Stimulated activated CD4-positive, alpha-beta T cell treated with anti-CD3 and anti-CD28 coated beads, Interleukin-1b, Interleukin-23, amount 100 ng/mL, for 4 hours (primary cell): Measurements from ENCODE around the gene UBE2H.
A peak's percentile ranks its signal among the peaks of the same experiment; 100 is the strongest.

Experiments
- DNase-seq, 2 donors: peaks; one replicate each; pipeline ENCODE4 v3.0.0-alpha.2; 2020; ENCODE audit warnings: low read depth in 2 of 2

UBE2H gene

GRCh38 chr7:129950191-129950932, 2.4 kb downstream of the UBE2H start:
- DNase-seq, result no peak

GRCh38 chr7:129949292-129950133, 3.2 kb downstream of the UBE2H start:
- no peak for DNase-seq

GRCh38 chr7:129948877-129949291, 3.9 kb downstream of the UBE2H start:
- DNase-seq, result peak; percentile 49 to 63

DNA sequence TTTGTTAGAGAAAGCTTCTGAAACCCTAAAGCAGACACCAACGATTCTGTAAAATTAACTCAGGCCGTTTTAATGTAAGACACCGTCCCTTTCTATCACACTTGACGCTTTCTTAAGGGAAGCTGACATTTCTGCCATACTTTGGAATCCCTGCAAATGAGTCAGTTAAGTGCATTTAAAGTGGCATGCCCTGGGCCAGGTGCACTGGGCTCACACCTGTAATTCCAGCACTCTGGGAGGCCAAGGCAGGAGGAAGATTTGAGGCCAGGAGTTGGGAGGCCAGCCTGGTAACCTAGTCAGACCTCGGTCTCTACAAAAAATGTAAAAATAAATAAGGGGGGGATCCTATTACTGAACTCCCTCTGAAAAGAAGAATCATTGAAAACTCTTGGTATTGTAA, 4.4 kb downstream of the UBE2H start:
- DNase-seq, result no peak

- DNase-seq, result no peak
Measured at GRCh38 chr7:129947701-129948100, 5.1 kb downstream of the UBE2H start.

DNA sequence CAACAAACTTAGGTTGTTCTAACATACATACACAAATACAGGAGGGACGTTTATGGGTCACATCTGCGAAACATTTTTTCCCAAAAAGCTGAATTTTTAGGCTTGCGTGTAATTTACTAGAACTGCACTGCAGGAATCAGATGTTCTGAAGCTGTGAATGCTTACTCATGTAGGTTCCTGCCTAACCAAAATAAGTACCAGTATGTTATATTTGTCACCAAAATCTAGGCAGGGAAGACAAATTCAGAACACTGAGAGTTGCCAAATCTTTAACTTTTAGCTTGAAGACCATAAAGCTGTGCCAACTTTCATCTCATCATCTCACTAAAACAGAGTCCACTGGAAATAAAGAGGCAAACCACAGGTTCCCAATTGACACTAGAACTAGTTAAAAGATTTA, 5.7 kb downstream of the UBE2H start:
- no peak for DNase-seq

DNA sequence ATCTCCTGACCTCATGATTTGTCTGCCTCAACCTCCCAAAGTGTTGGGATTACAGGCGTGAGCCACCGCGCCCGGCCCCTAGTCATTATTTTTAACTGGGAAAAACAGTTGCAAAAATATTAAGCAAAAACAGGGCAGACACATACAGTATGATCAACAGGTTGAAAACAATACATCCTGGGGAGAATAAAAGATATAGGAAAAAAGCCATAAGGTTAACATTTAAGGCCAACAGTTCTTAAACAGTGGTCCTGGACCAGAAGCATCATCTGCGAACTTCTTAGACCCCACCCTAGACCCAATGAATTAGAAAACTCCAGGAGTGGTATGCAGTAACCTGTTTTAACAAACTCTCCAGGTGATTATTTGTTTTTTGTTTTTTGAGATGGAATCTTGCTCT, 6.5 kb downstream of the UBE2H start:
- DNase-seq, result no peak

GRCh38 chr7:129943352-129943751, 9.4 kb downstream of the UBE2H start:
- no peak for DNase-seq

DNA sequence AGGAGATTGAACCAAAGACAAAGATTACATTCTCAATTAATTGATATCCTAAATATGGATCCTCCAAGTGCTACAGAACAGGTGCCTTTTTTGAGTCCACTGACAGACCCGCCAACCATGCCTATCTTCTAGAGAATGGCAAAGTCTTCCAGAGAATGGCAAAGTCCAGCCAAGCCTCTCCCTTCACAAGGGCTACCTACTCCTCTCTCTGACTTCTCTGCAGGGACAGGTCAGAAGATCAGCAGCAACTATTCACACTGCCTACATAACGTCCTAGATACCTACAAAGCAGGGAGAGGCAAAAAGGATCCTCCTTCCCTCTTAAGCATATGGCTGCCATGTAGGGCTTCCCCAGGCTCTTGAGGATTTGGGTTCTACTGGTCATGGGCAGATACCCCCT, 12.4 kb downstream of the UBE2H start:
- no peak for DNase-seq

GRCh38 chr7:129939881-129940280, 12.9 kb downstream of the UBE2H start:
- no peak for DNase-seq

- DNase-seq, result no peak
Measured at GRCh38 chr7:129933627-129934026, 19.1 kb downstream of the UBE2H start.

GRCh38 chr7:129926618-129927017, 26.1 kb downstream of the UBE2H start:
- no peak for DNase-seq

DNA sequence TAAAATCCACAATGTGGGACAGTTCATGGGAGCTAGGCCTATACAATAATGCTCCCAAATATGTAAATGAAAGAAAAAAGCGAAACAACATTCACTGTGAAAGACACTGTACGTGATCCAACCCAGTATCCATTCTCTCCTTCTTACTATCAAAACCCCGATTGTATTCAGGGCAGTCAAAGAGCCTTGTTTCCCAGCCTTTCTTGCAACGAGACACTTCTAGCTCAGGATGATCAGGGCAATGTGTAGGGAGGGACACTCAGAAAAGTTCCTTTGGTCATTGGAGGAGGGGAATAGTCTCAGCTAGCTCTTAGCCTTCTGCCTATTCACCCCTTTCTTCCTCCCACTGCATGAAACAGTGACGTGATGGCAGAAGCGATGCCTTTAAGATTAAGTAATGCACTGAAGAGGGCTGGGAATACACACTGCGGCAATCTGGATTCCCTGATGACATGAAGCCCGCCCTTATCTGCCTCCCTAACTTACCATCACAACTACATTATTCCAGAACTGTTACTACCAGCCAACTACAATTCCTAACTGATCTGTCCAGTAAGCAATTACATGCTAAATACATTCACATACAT, 27.3 kb downstream of the UBE2H start:
- no peak for DNase-seq

GRCh38 chr7:129924602-129925001, 28.2 kb downstream of the UBE2H start:
- DNase-seq, result no peak

DNA sequence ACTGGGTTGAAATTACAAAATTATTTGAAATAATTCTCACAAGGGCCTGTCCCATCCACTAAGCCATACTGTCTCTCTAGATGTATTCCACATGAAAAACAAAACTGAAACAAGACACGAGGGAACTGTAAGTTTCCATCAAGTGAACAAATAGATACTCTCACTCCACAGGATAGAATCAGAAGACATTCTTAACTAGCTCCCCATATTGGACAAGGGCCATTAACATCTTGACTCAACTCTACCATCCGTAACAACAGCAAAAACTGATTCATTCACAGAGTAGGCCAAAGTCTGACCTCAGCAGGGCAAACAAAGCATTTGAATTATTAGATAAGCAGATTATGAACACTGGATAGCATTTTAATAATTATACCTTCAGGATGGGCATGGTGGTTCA, 29.1 kb downstream of the UBE2H start:
- DNase-seq, result no peak

GRCh38 chr7:129919492-129919891, 33.3 kb downstream of the UBE2H start:
- DNase-seq, result no peak

- no peak for DNase-seq
Measured at GRCh38 chr7:129918922-129919321, 33.8 kb downstream of the UBE2H start.

GRCh38 chr7:129917934-129918333, 34.8 kb downstream of the UBE2H start:
- no peak for DNase-seq

- DNase-seq, result no peak
Measured at GRCh38 chr7:129914536-129915272, 38.1 kb downstream of the UBE2H start.

DNA sequence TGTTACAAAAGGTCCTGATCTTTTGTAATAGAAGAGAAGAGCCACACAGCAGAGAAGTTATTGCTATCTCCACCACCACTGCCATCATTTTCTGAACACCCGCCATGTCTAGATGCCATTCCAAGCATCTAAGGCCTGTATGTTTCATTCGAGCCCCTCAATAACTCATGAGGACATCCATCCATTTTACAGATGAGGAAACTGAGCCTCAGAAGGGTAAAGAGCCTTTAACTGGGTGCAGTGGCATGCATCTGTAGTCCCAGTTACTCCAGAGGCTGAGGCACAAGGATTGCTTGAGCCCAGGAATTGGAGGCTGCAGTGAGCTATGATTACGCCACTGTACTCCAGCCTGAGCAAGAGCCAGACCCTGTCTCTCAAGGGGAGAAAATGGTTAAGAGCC, 39.3 kb downstream of the UBE2H start:
- DNase-seq, result no peak

- DNase-seq, result no peak
Measured at GRCh38 chr7:129911790-129912189, 41.0 kb downstream of the UBE2H start.

- no peak for DNase-seq
Measured at GRCh38 chr7:129909669-129910068, 43.1 kb downstream of the UBE2H start.
